GM04503 (cell line): Measurements from ENCODE around the gene GOLGA8K.
"Not testable (repeated sequence)": the region's sequence is repeated elsewhere in the genome, so short reads cannot be mapped to it uniquely, and the experiment has no call there.

Experiments used
- DNase-seq: peaks from one replicate; pipeline ENCODE4 v3.0.0-alpha.2; 2012; ENCODE audit warnings: low read depth

Gene GOLGA8K

GRCh38 chr15:32403192-32403591, at the start of gene GOLGA8K:
Gene GOLGA8K, minus strand, starts transcription at chr15:32403292. Its CDS starts 98 bp downstream, at chr15:32403194.
- DNase-seq, result not testable (repeated sequence)

DNA sequence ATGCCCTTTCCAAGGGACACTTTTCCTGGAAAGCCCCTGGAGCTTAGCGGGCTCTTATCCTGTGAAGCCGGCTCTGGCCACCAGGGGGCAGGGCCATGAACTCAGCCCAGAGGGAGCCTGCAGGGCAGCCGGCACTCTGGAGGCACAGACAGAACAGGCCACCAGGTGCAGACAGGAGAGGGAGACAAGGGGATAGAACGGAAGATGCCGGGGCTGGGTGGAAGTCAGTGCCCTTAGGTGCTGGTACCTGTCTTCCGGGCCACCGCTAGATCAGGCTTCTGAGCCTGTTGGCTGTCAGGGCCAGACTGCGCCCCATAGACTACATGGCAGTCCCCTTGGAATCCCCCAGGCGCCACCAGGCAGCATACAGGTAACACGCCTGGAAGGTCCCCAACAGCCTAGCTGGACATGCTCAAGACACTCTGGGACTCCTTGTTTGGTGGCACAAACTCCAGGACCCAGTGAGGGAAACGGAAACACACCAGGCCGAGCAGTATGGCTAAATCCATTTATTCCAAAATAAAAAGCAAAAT, 37.4 kb upstream of the GOLGA8K start:
- not testable (repeated sequence) for DNase-seq

DNA sequence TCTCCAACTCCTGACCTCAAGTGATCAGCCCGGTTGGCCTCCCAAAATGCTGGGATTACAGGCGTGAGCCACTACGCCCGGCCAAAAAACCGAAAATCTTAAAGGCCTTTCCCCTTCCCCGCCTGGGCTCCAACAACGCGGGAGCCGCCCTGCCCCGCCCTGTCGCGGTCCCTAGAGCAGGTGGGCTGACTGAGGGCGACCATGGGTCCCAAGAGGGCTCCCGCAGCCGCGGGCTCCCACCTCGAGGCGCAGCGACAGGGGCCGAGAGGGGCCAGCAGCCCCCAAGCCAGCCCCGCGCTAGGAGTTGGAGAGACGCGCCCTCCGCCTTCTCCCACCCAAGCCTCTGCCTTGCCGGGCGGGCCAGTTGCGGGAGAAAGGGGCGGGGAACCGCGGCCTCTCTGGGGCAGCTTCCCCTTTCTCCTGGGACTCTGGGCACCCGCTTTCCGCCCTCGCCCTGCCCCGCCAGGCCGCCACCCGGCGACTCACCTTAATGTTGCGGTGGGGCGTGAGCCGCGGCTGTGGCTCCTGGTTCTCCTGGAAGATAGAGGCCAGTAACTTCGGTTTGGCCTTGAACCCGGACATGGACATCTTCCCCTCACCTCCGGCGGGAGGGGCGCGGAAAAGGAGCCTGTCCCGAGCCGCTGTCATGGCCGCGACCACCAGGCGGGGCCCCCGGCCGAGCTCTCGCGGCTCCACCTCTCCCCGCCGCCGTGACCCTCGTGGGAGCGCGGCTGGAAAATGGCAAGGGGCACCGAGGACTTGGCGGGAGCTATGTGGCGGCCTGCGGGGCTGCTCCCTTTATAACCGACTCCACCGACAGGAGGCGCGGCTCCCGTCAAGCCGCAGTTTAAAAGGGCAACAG, 31.2 kb upstream of the GOLGA8K start:
- not testable (repeated sequence) for DNase-seq

DNA sequence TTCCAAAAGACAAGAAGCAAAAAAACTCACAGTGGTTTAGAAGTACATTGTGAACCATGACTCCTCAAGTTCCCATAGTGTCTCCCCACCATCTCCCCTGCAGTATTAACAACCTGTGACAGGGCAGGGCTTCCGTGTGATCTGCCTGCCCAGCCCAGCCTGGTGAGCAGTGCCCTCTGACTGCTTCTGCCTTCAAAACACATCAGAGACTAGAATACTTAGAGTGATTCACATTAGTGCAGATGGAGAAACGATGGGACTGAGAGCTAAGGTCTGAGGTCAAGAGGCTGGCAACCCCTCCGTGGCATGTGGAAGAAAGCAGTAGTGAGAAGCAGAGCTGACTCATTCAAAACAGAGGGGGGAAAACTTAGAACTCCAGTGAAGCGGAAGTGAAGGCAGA, 24.5 kb upstream of the GOLGA8K start:
- DNase-seq, result not testable (repeated sequence)

DNA sequence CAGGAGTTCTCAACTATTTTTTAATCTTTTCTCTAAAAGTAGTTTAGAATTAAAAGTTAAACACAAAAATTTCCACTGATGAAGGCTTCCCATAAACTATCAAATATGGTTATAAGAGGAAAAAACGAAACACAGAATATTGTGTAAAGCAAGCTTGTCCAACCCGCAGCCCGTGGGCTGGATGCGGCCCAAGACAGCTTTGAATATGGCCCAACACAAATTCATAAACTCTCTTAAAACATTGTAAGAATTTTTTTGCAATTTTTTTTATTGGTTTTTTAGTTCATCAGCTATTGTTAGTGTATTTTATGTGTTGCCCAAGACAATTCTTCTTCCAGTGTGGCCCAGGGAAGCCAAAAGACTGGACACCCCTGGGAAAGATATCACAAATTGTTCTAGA, 23.4 kb upstream of the GOLGA8K start:
- DNase-seq, result not testable (repeated sequence)

GRCh38 chr15:32407903-32408302, 4.8 kb upstream of the GOLGA8K start:
- not testable (repeated sequence) for DNase-seq

- DNase-seq, result not testable (repeated sequence)
Observed at GRCh38 chr15:32396522-32396921, 6.6 kb downstream of the GOLGA8K start.

DNA sequence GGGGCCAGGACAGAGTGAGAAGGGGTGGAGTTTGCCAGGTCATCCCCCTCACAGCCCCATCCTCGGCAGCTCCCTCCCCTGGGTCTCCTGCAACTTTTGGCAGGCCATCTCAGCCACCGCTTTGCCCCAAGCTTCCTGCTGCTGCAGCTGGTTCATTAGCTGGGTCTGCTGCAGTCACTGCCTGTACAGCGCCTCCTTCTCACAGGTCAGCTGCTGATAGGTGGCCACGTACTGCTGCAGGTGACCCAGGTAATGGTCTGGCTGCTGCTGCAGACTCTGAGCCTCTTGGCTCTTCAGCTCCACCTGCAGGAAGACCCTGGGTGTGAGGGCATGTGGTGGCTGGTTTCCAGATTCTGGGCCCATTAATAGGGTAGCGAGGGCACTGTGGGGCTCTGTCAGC, 8.3 kb downstream of the GOLGA8K start:
- not testable (repeated sequence) for DNase-seq

DNA sequence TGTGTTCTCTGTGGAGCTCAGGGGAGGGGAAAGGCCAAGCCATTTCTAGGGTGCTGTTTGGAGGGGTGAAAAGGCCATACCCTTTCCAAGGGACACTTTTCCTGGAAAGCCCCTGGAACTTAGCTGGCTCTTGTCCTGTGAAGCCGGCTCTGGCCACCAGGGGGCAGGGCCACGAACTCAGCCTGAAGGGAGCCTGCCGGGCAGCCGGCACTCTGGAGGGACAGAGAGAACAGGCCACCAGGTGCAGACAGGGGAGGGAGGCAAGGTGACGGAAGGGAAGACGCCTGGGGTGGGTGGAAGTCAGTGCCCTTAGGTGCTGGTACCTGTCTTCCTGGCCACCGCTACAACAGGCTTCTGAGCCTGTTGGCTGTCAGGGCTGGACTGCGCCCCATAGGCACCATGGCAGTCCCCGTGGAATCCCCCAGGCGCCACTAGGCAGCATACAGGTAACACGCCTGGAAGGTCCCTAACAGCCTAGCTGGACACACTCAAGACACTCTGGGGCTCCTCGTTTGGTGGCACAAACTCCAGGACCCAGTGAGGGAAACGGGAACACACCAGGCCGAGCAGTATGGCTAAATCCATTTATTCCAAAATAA, 14.9 kb downstream of the GOLGA8K start:
- DNase-seq, result not testable (repeated sequence)

- not testable (repeated sequence) for DNase-seq
Observed at GRCh38 chr15:32385823-32386495, 17.1 kb downstream of the GOLGA8K start.

DNA sequence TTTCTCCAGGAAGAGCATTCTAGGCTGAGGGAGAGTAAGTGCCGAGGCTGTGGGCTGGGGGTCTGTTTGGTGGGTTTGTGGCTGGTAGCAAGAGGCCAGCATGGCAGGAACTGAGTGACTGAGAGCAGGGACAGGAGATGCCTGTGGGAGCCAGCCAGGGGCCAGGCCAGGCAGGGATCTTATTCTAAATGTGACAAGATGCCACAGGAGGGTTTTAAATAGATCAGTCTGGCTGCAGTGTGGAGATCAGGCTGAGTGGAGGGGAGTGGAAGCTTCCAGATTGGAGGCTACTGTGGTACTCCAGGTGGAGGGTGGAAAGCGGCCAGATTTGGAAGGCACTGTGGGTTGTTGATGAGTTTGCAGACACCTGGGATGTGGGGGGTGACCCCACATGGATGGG, 28.9 kb downstream of the GOLGA8K start:
- DNase-seq, result not testable (repeated sequence)

- DNase-seq, result not testable (repeated sequence)
Observed at GRCh38 chr15:32373707-32374106, 29.4 kb downstream of the GOLGA8K start.

- not testable (repeated sequence) for DNase-seq
Observed at GRCh38 chr15:32372075-32372474, 31.0 kb downstream of the GOLGA8K start.

GRCh38 chr15:32370526-32370925, 32.6 kb downstream of the GOLGA8K start:
- not testable (repeated sequence) for DNase-seq

- DNase-seq, result not testable (repeated sequence)
Observed at GRCh38 chr15:32370064-32370463, 33.0 kb downstream of the GOLGA8K start.

GRCh38 chr15:32366492-32366891, 36.6 kb downstream of the GOLGA8K start:
- DNase-seq, result not testable (repeated sequence)

DNA sequence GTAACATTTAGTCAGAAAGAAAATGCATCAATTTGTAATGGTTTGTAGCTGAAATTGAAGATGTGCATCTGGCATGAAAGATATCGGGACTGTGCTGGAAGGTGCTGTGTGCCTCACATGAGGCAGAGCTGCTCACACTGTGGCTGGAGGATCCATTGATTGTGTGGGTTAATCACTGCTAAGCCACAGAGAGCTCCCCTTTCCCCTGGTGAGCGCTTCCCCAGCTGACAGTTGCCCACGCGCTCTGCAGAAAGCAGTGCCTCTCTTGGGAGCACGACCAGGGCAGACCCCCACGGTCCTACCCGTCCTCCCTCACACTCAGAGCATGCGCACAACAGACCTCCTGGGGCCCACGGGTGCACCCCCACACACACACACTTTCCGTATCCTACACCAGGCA, 37.1 kb downstream of the GOLGA8K start:
- DNase-seq, result not testable (repeated sequence)

- not testable (repeated sequence) for DNase-seq
Observed at GRCh38 chr15:32364944-32365343, 38.1 kb downstream of the GOLGA8K start.

- DNase-seq, result not testable (repeated sequence)
Observed at GRCh38 chr15:32363449-32363848, 39.6 kb downstream of the GOLGA8K start.

DNA sequence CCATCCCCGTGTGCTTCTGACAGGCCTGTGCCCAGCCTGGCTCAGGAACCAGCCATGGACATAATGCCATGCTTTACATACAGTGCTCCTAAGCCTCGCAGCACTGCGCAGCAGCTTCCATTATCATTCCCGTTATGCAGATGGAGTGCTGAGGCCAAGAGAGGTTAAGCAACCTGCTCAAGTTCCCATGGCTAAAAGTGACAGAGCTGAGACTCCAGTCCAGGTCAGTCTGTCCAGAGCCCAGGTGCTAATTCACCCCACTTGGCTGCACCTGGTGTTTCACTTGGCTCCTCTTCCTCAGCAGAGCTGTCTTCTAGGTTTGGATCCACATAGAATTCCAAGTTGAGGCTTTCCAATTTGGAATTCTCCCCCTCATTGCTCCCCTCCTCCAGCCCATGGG, 41.4 kb downstream of the GOLGA8K start:
- DNase-seq, result not testable (repeated sequence)

DNA sequence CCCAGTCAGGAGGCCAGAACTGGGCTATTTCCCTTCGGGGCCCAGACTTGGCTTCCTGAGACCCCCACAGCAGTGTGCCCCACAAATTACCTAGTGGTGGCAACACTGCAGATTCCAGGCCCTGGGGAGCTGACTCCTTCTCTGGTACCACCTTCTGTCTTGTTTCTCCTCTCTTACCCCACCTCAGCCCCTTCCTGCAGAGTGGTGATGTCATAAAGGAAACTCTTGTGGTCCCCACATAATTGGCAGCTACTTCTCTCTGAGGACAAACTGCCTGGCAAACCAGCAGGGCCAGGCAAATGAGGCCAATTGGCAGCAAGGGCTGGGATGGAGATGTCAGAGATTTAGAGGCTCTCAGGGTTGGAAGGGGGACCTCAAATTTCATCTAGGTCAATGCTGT, 44.6 kb downstream of the GOLGA8K start:
- not testable (repeated sequence) for DNase-seq

- not testable (repeated sequence) for DNase-seq
Observed at GRCh38 chr15:32356909-32357308, 46.2 kb downstream of the GOLGA8K start.
